ENCODE measurements around the gene COL23A1.

COL23A1 gene

GRCh38 chr5:178416206-178416882, 173.8 kb downstream of the COL23A1 start:
- TF ChIP-seq CTCF (IDR thresholded peaks at IDR 0.05) = no peak
- Histone ChIP-seq H3K27ac (no peak overlapping the region), H3K36me3 (no peaks in the 10 kb centered on the region), H3K9me3 (no peaks in the 10 kb centered on the region), H3K27me3 (peaks cover 0 to 3% of the 10 kb centered on the region in 2 donors), H3K4me1 (no peaks in the 10 kb centered on the region), H3K4me3 (no peak overlapping the region)
- intact Hi-C loops (cut with DNase I; ENCODE audit: low total_unique reads) = no loop called here
- DNase-seq = no peak

- Histone ChIP-seq H3K27ac (no peak overlapping the region), H3K4me1 (no peaks in the 10 kb centered on the region), H3K9me3 (no peaks in the 10 kb centered on the region), H3K36me3 (no peaks in the 10 kb centered on the region), H3K27me3 (peaks cover 0 to 3% of the 10 kb centered on the region in 2 donors), H3K4me3 (no peak overlapping the region)
- no peak for TF ChIP-seq CTCF (IDR thresholded peaks at IDR 0.05)
- intact Hi-C loops (cut with DNase I; ENCODE audit: low total_unique reads) = no loop called here
- DNase-seq = no peak
These were observed 174.8 kb downstream of the COL23A1 start for GRCh38 chr5:178415353-178415752.

GRCh38 chr5:178413988-178414387, 176.2 kb downstream of the COL23A1 start:
- H3K4me3 ChIP-seq = no peak overlapping the region
- DNase-seq = no peak
- no peaks in the 10 kb centered on the region for H3K9me3 ChIP-seq
- no peak for TF ChIP-seq CTCF (IDR thresholded peaks at IDR 0.05)
- intact Hi-C loops (cut with DNase I; ENCODE audit: low total_unique reads) = no loop called here
- no peaks in the 10 kb centered on the region for H3K36me3 ChIP-seq
- no peaks in the 10 kb centered on the region for H3K4me1 ChIP-seq
- H3K27ac ChIP-seq = no peak overlapping the region
- peaks cover 0 to 3% of the 10 kb centered on the region in 2 donors for H3K27me3 ChIP-seq

GRCh38 chr5:178411083-178411482, 179.1 kb downstream of the COL23A1 start:
- Histone ChIP-seq H3K9me3 (peaks cover 4 to 14% (median 6%) of the 10 kb centered on the region in 3 donors), H3K27ac (no peak overlapping the region), H3K4me3 (no peak overlapping the region), H3K36me3 (no peaks in the 10 kb centered on the region), H3K27me3 (peaks cover 0 to 3% of the 10 kb centered on the region in 2 donors), H3K4me1 (no peaks in the 10 kb centered on the region)
- DNase-seq = no peak
- intact Hi-C loops (cut with DNase I; ENCODE audit: low total_unique reads) = no loop called here
- no peak for TF ChIP-seq CTCF (IDR thresholded peaks at IDR 0.05)

GRCh38 chr5:178407646-178408045, 182.5 kb downstream of the COL23A1 start:
- TF ChIP-seq CTCF (IDR thresholded peaks at IDR 0.05) = no peak
- Histone ChIP-seq H3K27ac (no peak overlapping the region), H3K27me3 (no peaks in the 10 kb centered on the region), H3K4me3 (no peak overlapping the region), H3K4me1 (no peaks in the 10 kb centered on the region), H3K9me3 (peaks cover 4 to 14% (median 6%) of the 10 kb centered on the region in 3 donors), H3K36me3 (no peaks in the 10 kb centered on the region)
- intact Hi-C loops (cut with DNase I; ENCODE audit: low total_unique reads) = no loop called here
- no peak for DNase-seq

All from tibial artery (tissue), 4 donors.